MM.1S (cell line): ENCODE data around the gene EIF4H.

ENCODE experiments used
- DNase-seq: peaks from one replicate; pipeline ENCODE4 v3.0.0-alpha.2; 2015
- H2AFZ ChIP-seq: fragments of 300-600 bp; sonication (generic); 2 replicates; pipeline ENCODE4 v1.6.0; 2016; ENCODE audit warnings: antibody characterized with exemption, low read length
- H3F3A ChIP-seq: fragments of 300-600 bp; sonication (generic); 2 replicates; pipeline ENCODE4 v1.6.1; 2016; ENCODE audit warnings: mild to moderate bottlenecking, antibody characterized with exemption, low read length, moderate library complexity, mixed read lengths; ENCODE audit not compliant: insufficient read depth
- H3K27ac ChIP-seq: fragments of 300-600 bp; sonication (generic); 2 replicates; pipeline ENCODE4 v1.5.1; 2016; ENCODE audit warnings: mild to moderate bottlenecking, low read length
- H3K27me3 ChIP-seq: fragments of 300-600 bp; sonication (generic); replicated peaks from 2 replicates; pipeline ENCODE4 v1.6.0; 2016; ENCODE audit warnings: low read length; ENCODE audit not compliant: insufficient read depth
- H3K36me3 ChIP-seq: fragments of 300-600 bp; sonication (generic); replicated peaks from 2 replicates; pipeline ENCODE4 v1.6.1; 2016; ENCODE audit warnings: mild to moderate bottlenecking, low read length, mixed read lengths; ENCODE audit not compliant: insufficient read depth
- H3K4me1 ChIP-seq: fragments of 300-600 bp; sonication (generic); 2 replicates; pipeline ENCODE4 v1.6.1; 2016; ENCODE audit warnings: low read length, mixed read lengths
- H3K4me2 ChIP-seq: fragments of 300-600 bp; sonication (generic); 2 replicates; pipeline ENCODE4 v1.6.0; 2016; ENCODE audit warnings: low read depth, low read length
- H3K4me3 ChIP-seq: fragments of 300-600 bp; sonication (generic); 2 replicates; pipeline ENCODE4 v1.5.1; 2016; ENCODE audit warnings: low read length, mixed read lengths
- H3K79me2 ChIP-seq: fragments of 300-600 bp; sonication (generic); 2 replicates; pipeline ENCODE4 v1.6.1; 2016; ENCODE audit warnings: mixed run types, low read length, mixed read lengths
- H3K9ac ChIP-seq: fragments of 300-600 bp; sonication (generic); 2 replicates; pipeline ENCODE4 v1.6.1; 2016; ENCODE audit warnings: low read length, mixed read lengths
- H3K9me2 ChIP-seq: fragments of 300-600 bp; sonication (generic); replicated peaks from 2 replicates; pipeline ENCODE4 v1.6.1; 2016; ENCODE audit warnings: mild to moderate bottlenecking, low read length, mixed read lengths; ENCODE audit not compliant: insufficient read depth
- H3K9me3 ChIP-seq: fragments of 300-600 bp; sonication (generic); replicated peaks from 2 replicates; pipeline ENCODE4 v1.6.1; 2016; ENCODE audit warnings: mild to moderate bottlenecking, low read length, mixed read lengths; ENCODE audit not compliant: insufficient read depth
- H4K20me1 ChIP-seq: fragments of 300-600 bp; sonication (generic); 2 replicates; pipeline ENCODE4 v1.6.1; 2016; ENCODE audit warnings: mild to moderate bottlenecking, low read length, moderate library complexity, mixed read lengths; ENCODE audit not compliant: insufficient read depth
- EZH2 ChIP-seq: fragments of 300-600 bp; sonication (generic); optimal IDR thresholded peaks from 2 replicates; pipeline ENCODE3; 2017; ENCODE audit warnings: low read depth, mild to moderate bottlenecking, antibody characterized with exemption, low read length, mixed read lengths
- EZH2phosphoT487 ChIP-seq: fragments of 300-600 bp; sonication (generic); IDR thresholded peaks from 2 replicates; pipeline ENCODE4 v1.6.1; 2018; ENCODE audit warnings: antibody characterized with exemption, low read length
- TF ChIP-seq, protein P1 (sequence below): fragments of 300-600 bp; sonication (generic); IDR thresholded peaks from 2 replicates; pipeline ENCODE4 v1.5.1; 2016; ENCODE audit warnings: antibody characterized with exemption, low read length, mixed read lengths

EIF4H gene

DNA sequence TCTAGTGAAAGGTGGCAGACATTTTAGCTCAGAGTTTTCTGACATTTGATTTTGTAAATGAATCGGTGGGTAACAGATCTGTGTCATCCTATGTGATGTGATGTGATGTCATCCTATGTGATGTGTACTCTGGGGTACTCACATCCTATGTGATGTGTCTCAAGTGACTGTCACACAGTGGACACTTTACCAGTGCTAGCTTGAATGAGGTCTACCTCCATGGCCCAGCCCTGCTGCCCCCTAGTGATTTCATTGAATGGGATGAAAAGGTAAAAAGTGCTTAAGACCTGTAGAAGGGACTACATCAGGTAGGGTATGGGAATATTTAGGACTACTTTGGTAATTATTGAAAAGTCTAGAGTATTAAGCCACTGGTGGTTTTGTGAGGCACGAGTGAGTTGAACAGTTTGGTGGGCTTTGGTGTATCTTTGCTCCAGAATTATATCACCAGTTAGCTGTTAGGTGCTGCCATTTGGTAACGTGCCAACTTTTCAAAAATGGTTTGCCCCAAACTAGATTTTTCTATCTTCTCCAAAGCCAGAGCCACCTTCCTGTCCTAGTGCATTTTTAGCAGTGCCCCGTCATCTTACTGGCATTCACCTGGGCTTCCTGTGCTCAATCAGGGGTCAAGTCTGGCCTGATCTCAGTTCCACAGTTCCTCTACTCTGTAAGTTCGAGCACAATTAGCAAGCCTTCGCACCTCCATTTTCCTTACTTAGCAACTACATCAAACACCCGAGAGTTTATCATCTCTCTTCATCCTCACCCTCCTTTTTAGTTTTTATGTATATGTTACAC, 9.7 kb downstream of the EIF4H start:
- Histone ChIP-seq H3K4me2 (no peak overlapping the region), H3K9me3 (no peaks in the 10 kb centered on the region), H4K20me1 (peaks cover 94% of the 10 kb centered on the region)

DNA sequence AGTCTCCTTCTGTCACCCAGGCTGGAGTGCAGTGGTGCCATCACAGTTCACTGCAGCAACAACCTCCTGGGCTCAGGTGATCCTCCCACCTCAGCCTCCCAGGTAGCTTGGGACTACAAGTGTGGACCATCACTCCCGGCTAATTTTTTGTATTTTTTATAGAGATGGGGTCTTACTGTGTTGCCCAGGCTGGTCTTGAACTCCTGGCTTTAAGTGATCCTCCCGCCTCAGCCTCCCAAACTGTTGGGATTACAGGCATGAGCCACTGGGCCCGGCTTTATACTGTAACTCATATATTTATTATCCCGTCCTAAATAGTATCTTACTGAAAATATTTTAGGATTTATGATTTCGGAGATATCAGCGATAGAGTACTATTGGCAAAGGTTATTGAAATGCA, 10.9 kb downstream of the EIF4H start:
- no peaks in the 10 kb centered on the region for H3K9me3 ChIP-seq
- TF ChIP-seq EZH2phosphoT487 (no peak), EZH2 (no peak)
- TF ChIP-seq, protein P1, sequence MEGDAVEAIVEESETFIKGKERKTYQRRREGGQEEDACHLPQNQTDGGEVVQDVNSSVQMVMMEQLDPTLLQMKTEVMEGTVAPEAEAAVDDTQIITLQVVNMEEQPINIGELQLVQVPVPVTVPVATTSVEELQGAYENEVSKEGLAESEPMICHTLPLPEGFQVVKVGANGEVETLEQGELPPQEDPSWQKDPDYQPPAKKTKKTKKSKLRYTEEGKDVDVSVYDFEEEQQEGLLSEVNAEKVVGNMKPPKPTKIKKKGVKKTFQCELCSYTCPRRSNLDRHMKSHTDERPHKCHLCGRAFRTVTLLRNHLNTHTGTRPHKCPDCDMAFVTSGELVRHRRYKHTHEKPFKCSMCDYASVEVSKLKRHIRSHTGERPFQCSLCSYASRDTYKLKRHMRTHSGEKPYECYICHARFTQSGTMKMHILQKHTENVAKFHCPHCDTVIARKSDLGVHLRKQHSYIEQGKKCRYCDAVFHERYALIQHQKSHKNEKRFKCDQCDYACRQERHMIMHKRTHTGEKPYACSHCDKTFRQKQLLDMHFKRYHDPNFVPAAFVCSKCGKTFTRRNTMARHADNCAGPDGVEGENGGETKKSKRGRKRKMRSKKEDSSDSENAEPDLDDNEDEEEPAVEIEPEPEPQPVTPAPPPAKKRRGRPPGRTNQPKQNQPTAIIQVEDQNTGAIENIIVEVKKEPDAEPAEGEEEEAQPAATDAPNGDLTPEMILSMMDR, result no peak
- H2AFZ ChIP-seq, result no peak overlapping the region
- no peak overlapping the region for H3K4me3 ChIP-seq
- H3K27ac ChIP-seq, result no peak overlapping the region
- no peak overlapping the region for H3K9ac ChIP-seq
- peaks cover 100% of the 10 kb centered on the region for H3K79me2 ChIP-seq
- H4K20me1 ChIP-seq, result peaks cover 89% of the 10 kb centered on the region
- H3K36me3 ChIP-seq, result 0 out of 2 replicates have a peak, but pooled peaks cover 21% of the 10 kb centered on the region
- DNase-seq, result no peak
- H3F3A ChIP-seq, result no peaks in the 10 kb centered on the region
- H3K9me2 ChIP-seq, result no peaks in the 10 kb centered on the region
- no peaks in the 10 kb centered on the region for H3K27me3 ChIP-seq
- H3K4me1 ChIP-seq, result no peaks in the 10 kb centered on the region
- no peak overlapping the region for H3K4me2 ChIP-seq

More for the DNA sequence above, 9.7 kb downstream of the EIF4H start:
- Histone ChIP-seq H3K27me3 (no peaks in the 10 kb centered on the region), H3F3A (no peaks in the 10 kb centered on the region), H3K27ac (no peak overlapping the region), H3K9ac (no peak overlapping the region), H2AFZ (no peak overlapping the region), H3K4me3 (no peak overlapping the region), H3K36me3 (0 out of 2 replicates have a peak, but pooled peaks cover 13% of the 10 kb centered on the region), H3K9me2 (no peaks in the 10 kb centered on the region), H3K79me2 (peaks cover 100% of the 10 kb centered on the region), H3K4me1 (no peaks in the 10 kb centered on the region)
- TF ChIP-seq EZH2phosphoT487, result no peak
- TF ChIP-seq, protein P1, result peak; percentile 37
- DNase-seq, result no peak

DNA sequence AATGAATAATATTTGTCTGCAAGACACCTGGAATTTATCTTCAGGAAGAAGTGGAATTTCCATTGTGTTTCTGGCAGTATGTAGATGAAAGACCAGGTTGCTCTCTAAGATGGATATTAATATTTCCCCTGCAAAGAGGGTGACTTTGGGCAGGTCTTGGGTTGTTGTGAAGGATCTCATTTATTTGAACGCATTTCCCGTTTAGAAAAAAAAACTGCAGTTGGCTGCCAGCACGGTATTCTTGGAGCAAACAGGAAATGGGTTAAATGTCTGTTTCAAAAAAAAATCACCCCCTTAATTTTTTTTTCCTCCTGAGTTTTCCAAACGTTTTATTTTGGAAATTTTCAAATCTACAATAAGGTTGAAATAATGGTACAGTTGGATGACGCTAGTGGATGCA, 11.5 kb downstream of the EIF4H start:
- DNase-seq, result no peak
- TF ChIP-seq, protein P1, result no peak
- TF ChIP-seq EZH2, result no peak
- Histone ChIP-seq H2AFZ (no peak overlapping the region), H3K4me1 (no peaks in the 10 kb centered on the region), H3K9me2 (no peaks in the 10 kb centered on the region), H3K79me2 (peaks cover 100% of the 10 kb centered on the region), H3F3A (no peaks in the 10 kb centered on the region), H3K9me3 (no peaks in the 10 kb centered on the region), H3K36me3 (0 out of 2 replicates have a peak, but pooled peaks cover 28% of the 10 kb centered on the region), H3K27me3 (no peaks in the 10 kb centered on the region), H4K20me1 (peaks cover 83% of the 10 kb centered on the region), H3K27ac (no peak overlapping the region), H3K4me3 (no peak overlapping the region), H3K9ac (no peak overlapping the region), H3K4me2 (no peak overlapping the region)
